Cardiac fibroblast (primary cell): ENCODE results near the gene UGT1A9.
"Not testable (repeated sequence)": the region's sequence is repeated elsewhere in the genome, so short reads cannot be mapped to it uniquely, and the experiment has no call there.

ENCODE experiments used
- DNase-seq, 2 donors: peaks; one replicate each; pipeline versions ENCODE4 v3.0.0 to v3.0.0-alpha.2; 2010; ENCODE audit warnings: low read depth in 2 of 2
- H3K4me3 ChIP-seq, 2 donors: replicated peaks in 1 of 2; 1 replicate in 1 of 2; 2 replicates in 1 of 2; pipeline ENCODE4 v1.5.1; 2011; ENCODE audit warnings: low read depth in 2 of 2, low read length in 2 of 2, mild to moderate bottlenecking in 2 of 2, moderate library complexity in 1 of 2
- TF ChIP-seq, protein P1 (sequence below): IDR thresholded peaks from one replicate; pipeline ENCODE4 v1.5.1; 2011; ENCODE audit warnings: low read depth, mild to moderate bottlenecking, low read length, inconsistent platforms

Gene UGT1A9

GRCh38 chr2:233718552-233718951 is 46.9 kb downstream of the UGT1A9 start, which contains the start of gene UGT1A4:
TSS of gene UGT1A4 (plus strand) at chr2:233718736. CDS start at chr2:233718821, 85 bp downstream.
- no peak for DNase-seq
- TF ChIP-seq, protein P1, sequence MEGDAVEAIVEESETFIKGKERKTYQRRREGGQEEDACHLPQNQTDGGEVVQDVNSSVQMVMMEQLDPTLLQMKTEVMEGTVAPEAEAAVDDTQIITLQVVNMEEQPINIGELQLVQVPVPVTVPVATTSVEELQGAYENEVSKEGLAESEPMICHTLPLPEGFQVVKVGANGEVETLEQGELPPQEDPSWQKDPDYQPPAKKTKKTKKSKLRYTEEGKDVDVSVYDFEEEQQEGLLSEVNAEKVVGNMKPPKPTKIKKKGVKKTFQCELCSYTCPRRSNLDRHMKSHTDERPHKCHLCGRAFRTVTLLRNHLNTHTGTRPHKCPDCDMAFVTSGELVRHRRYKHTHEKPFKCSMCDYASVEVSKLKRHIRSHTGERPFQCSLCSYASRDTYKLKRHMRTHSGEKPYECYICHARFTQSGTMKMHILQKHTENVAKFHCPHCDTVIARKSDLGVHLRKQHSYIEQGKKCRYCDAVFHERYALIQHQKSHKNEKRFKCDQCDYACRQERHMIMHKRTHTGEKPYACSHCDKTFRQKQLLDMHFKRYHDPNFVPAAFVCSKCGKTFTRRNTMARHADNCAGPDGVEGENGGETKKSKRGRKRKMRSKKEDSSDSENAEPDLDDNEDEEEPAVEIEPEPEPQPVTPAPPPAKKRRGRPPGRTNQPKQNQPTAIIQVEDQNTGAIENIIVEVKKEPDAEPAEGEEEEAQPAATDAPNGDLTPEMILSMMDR = no peak
- no peak within 1 kb of the TSS for H3K4me3 ChIP-seq

GRCh38 chr2:233728723-233729301 is 57.1 kb downstream of the UGT1A9 start, which contains the start of gene UGT1A3:
TSS of gene UGT1A3 (plus strand) at chr2:233729042. CDS start at chr2:233729127, 85 bp downstream.
- TF ChIP-seq, protein P1 = no peak
- no peak within 1 kb of the TSS for H3K4me3 ChIP-seq
- DNase-seq = no peak

DNA sequence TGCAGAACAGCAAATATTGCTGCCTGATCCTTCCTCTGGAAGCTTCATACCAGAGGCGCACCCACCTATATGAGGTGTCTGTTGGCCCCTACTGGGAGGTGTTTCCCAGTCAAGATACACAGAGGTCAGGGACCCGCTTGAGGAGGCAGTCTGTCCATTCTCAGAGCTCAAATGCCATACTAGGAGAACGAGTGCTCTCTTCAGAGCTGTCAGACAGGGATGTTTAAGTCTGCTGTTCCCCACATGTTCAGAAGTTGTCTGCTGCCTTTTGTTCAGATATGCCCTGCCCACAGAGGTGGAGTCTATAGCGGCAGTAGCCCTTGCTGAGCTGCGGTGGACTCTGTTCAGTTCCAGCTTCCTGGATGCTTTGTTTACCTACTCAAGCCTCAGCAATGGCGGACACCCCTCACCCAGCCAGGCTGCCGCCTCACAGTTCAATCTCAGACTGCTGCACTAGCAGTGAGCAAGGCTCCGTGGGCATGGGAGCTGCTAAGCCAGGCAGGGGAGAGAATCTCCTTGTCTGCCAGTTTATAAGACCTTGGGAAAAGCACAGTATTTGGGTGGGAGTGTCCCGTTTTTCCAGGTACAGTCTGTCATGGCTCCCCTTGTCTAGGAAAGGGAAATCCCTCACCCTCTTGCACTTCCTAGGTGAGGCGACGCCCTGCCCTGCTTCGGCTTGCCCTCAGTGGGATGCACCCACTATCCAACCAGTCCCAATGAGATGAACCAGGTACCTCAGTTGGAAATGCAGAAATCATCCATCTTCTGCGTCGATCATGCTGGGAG is 65.4 kb downstream of the UGT1A9 start:
- not testable (repeated sequence) for DNase-seq, H3K4me3 ChIP-seq

DNA sequence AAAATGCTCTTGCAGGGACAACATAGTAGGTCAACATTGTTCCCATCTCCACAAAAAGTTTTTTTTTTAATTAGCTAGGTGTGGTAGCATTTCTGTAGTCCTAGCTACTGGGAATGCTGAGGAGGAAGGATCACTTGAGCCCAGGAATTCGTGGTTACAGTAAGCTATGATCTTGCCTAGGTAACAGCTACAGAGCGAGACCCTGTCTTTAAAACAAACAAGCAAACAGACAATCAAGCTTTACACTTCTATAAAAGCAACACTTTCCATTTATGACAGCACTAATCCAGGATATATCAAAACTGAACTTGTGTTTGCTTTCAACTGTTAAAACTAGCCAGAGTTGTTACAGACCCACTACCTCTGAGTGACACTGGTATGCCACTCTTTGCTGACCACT is 69.2 kb downstream of the UGT1A9 start:
- TF ChIP-seq, protein P1 = no peak
- no peak for DNase-seq
- H3K4me3 ChIP-seq = no peak overlapping the region

GRCh38 chr2:233743464-233744259 is 72.0 kb downstream of the UGT1A9 start:
- TF ChIP-seq, protein P1 = no peak
- no peak for DNase-seq
- H3K4me3 ChIP-seq = no peak overlapping the region

GRCh38 chr2:233745073-233745755 is 73.5 kb downstream of the UGT1A9 start:
- no peak overlapping the region for H3K4me3 ChIP-seq
- no peak for DNase-seq
- TF ChIP-seq, protein P1 = no peak

- DNase-seq, H3K4me3 ChIP-seq: not testable (repeated sequence)
Measured at GRCh38 chr2:233745838-233746237, 74.1 kb downstream of the UGT1A9 start.
